A549 (cell line): ENCODE data around the gene ERICH2. TPM values are rescaled to one million over a fixed set of nuclear protein-coding genes. Genes with fewer than 3 reads are reported as not detected.

Experiments used
- ATAC-seq, 2 experiments: fragments of 200-7000 bp in 1 of 2; fragments of >200 bp in 1 of 2; cut with Nextera tagmentation in 1 of 2; cut with Tn5 transposase in 1 of 2; 3 replicates each; pipeline versions ENCODE4 v1.8.0 to v1.9.1; 2018 to 2020; ENCODE audit warnings: mild to moderate bottlenecking in 1 of 2, moderate library complexity in 1 of 2
- CTCF ChIA-PET: fragments of 300-600 bp; sonication (Branson Sonifier 250); formaldehyde crosslinking; extraction: SDS; loops from one replicate; lab custom pipeline; 2021; ENCODE audit warnings: antibody characterized with exemption, inconsistent platforms; lab: Yijun Ruan, JAX
- POLR2A ChIA-PET: fragments of 350-600 bp; formaldehyde crosslinking; extraction: SDS; loops from one replicate; lab custom pipeline; 2021; ENCODE audit warnings: antibody characterized with exemption, inconsistent platforms; lab: Yijun Ruan, JAX
- DNase-seq, 2 experiments: peaks; one replicate each; pipeline versions ENCODE4 v3.0.0 to v3.0.0-alpha.2; 2011 to 2016; ENCODE audit warnings: low read depth in 1 of 2, low spot score in 1 of 2
- FAIRE-seq: peaks from 2 replicates; lab custom pipeline; 2011; peaks lifted over from hg19 to GRCh38; lab: Jason Lieb, UNC
- H3K27ac ChIP-seq, 2 experiments: fragments of >200 bp; sonication (Bioruptor Twin); formaldehyde crosslinking; 3 replicates each; pipeline ENCODE4 v1.5.1; 2016 to 2017
- H3K4me1 ChIP-seq: fragments of >200 bp; sonication (Bioruptor Twin); formaldehyde crosslinking; 3 replicates; pipeline ENCODE4 v1.6.1; 2016
- H3K4me2 ChIP-seq: fragments of >200 bp; sonication (Bioruptor Twin); formaldehyde crosslinking; 3 replicates; pipeline ENCODE4 v1.6.1; 2016
- H3K4me3 ChIP-seq: fragments of >200 bp; sonication (Bioruptor Twin); formaldehyde crosslinking; 3 replicates; pipeline ENCODE4 v1.5.1; 2016
- H3K9me3 ChIP-seq: fragments of >200 bp; sonication (Bioruptor Twin); formaldehyde crosslinking; 3 replicates; pipeline ENCODE4 v1.6.1; 2016
- ATOH8 ChIP-seq: fragments of 250-450 bp; sonication (Bioruptor Pico); IDR thresholded peaks from 2 replicates; pipeline ENCODE4 v1.5.0; 2020; ENCODE audit warnings: low read depth, mild to moderate bottlenecking, moderate library complexity
- CEBPB ChIP-seq, 2 experiments: fragments of >200 bp in 1 of 2; sonication (Bioruptor Twin) in 1 of 2; formaldehyde crosslinking in 1 of 2; IDR thresholded peaks; 2 replicates each; pipeline ENCODE4 v1.6.1; 2012 to 2016
- CHD2 ChIP-seq: fragments of 150-350 bp; IDR thresholded peaks from 2 replicates; pipeline ENCODE4 v1.6.1; 2014; ENCODE audit warnings: low read length; ENCODE audit not compliant: partially characterized antibody
- CHD4 ChIP-seq: fragments of 200-600 bp; sonication (generic); IDR thresholded peaks from 2 replicates; pipeline ENCODE4 v1.6.1; 2016; ENCODE audit warnings: antibody characterized with exemption, mild to moderate bottlenecking, borderline replicate concordance
- E2F6 ChIP-seq: IDR thresholded peaks from 2 replicates; pipeline ENCODE4 v1.6.1; 2012; ENCODE audit warnings: low read depth, borderline replicate concordance
- EHF ChIP-seq: fragments of 250-450 bp; sonication (Bioruptor Pico); IDR thresholded peaks from 2 replicates; pipeline ENCODE4 v1.5.0; 2020; ENCODE audit warnings: mild to moderate bottlenecking
- EP300 ChIP-seq, 2 experiments: fragments of >200 bp; sonication (Bioruptor Twin); formaldehyde crosslinking; IDR thresholded peaks; 2 replicates in 1 of 2; 3 replicates in 1 of 2; pipeline ENCODE4 v1.6.1; 2016 to 2017
- FOSL2 ChIP-seq, 2 experiments: fragments of 450-650 bp in 1 of 2; fragments of >200 bp in 1 of 2; sonication (Bioruptor Twin) in 1 of 2; formaldehyde crosslinking; IDR thresholded peaks; 2 replicates each; pipeline versions ENCODE4 v1.5.0 to v1.6.1; 2016 to 2020; ENCODE audit warnings: mild to moderate bottlenecking in 1 of 2, moderate library complexity in 1 of 2
- FOXS1 ChIP-seq: fragments of 250-450 bp; sonication (Bioruptor Pico); IDR thresholded peaks from 2 replicates; pipeline ENCODE4 v1.5.0; 2020; ENCODE audit warnings: mild to moderate bottlenecking, moderate library complexity
- GATA3 ChIP-seq: IDR thresholded peaks from 2 replicates; pipeline ENCODE4 v1.6.1; 2012; ENCODE audit warnings: borderline replicate concordance
- HDAC2 ChIP-seq: fragments of 200-600 bp; sonication (generic); IDR thresholded peaks from 2 replicates; pipeline ENCODE4 v1.6.1; 2016
- HES2 ChIP-seq: fragments of >200 bp; sonication (Bioruptor Twin); formaldehyde crosslinking; IDR thresholded peaks from 2 replicates; pipeline ENCODE4 v1.6.1; 2016
- JUN ChIP-seq, 2 experiments: fragments of >200 bp; sonication (Bioruptor Twin); formaldehyde crosslinking; IDR thresholded peaks; 2 replicates in 1 of 2; 3 replicates in 1 of 2; pipeline ENCODE4 v1.6.1; 2016 to 2017
- JUNB ChIP-seq: fragments of >200 bp; sonication (Bioruptor Twin); formaldehyde crosslinking; IDR thresholded peaks from 2 replicates; pipeline ENCODE4 v1.6.1; 2016
- KDM1A ChIP-seq: fragments of 200-600 bp; sonication (generic); IDR thresholded peaks from 2 replicates; pipeline ENCODE4 v1.6.1; 2016; ENCODE audit warnings: low read depth, mild to moderate bottlenecking
- KDM5A ChIP-seq: fragments of 200-600 bp; sonication (generic); IDR thresholded peaks from 2 replicates; pipeline ENCODE4 v1.6.1; 2016; ENCODE audit warnings: antibody characterized with exemption, mild to moderate bottlenecking
- MAFK ChIP-seq: fragments of 450-650 bp; IDR thresholded peaks from 2 replicates; pipeline ENCODE4 v1.6.1; 2014; ENCODE audit not compliant: partially characterized antibody
- MYC ChIP-seq: IDR thresholded peaks from 2 replicates; pipeline ENCODE4 v1.6.1; 2012; ENCODE audit warnings: mild to moderate bottlenecking, inconsistent platforms, low read length, improper control_type of control experiment, borderline replicate concordance
- NR3C1 ChIP-seq: fragments of >200 bp; sonication (Bioruptor Twin); formaldehyde crosslinking; IDR thresholded peaks from 3 replicates; pipeline ENCODE4 v1.6.1; 2017
- RAD21 ChIP-seq, 2 experiments: fragments of >200 bp in 1 of 2; sonication (Bioruptor Twin) in 1 of 2; formaldehyde crosslinking in 1 of 2; IDR thresholded peaks in 1 of 2; conservative IDR thresholded peaks in 1 of 2; 2 replicates in 1 of 2; 3 replicates in 1 of 2; pipeline ENCODE4 v1.6.1; 2012 to 2018; ENCODE audit warnings: inconsistent platforms in 1 of 2
- RARB ChIP-seq: fragments of 250-450 bp; sonication (Bioruptor Pico); IDR thresholded peaks from 2 replicates; pipeline ENCODE4 v1.8.0; 2021; ENCODE audit warnings: mild to moderate bottlenecking, moderate library complexity
- RFX5 ChIP-seq: fragments of 450-650 bp; IDR thresholded peaks from 2 replicates; pipeline ENCODE4 v1.7.1; 2014; ENCODE audit warnings: antibody characterized with exemption, mild to moderate bottlenecking, moderate library complexity
- RNF2 ChIP-seq: fragments of 200-600 bp; sonication (generic); IDR thresholded peaks from 2 replicates; pipeline ENCODE4 v1.6.1; 2016; ENCODE audit warnings: low read depth, mild to moderate bottlenecking, antibody characterized with exemption, moderate library complexity, borderline replicate concordance
- TP53 ChIP-seq: fragments of 250-450 bp; sonication (Bioruptor Pico); IDR thresholded peaks from 2 replicates; pipeline ENCODE4 v1.5.0; 2021; ENCODE audit warnings: mild to moderate bottlenecking, moderate library complexity
- ZNF302 ChIP-seq: fragments of 250-450 bp; sonication (Bioruptor Pico); IDR thresholded peaks from 2 replicates; pipeline ENCODE4 v1.9.0; 2021; ENCODE audit warnings: inconsistent platforms, mild to moderate bottlenecking, moderate library complexity
- WGBS: methylation state at CpG from one replicate; pipeline ENCODE4 v1.1.6; 2017; ENCODE audit errors: missing lambda C conversion rate; 5-methylcytosine and 5-hydroxymethylcytosine counted together
- polyA plus RNA-seq, 4 experiments: library from polyadenylated mRNA; depleted of rRNA in 3 of 4; stranded (reverse); fragments of >200 nt; fragmentation: RNase III in 1 of 4; extraction: RNeasy Plus Mini Kit Qiagen cat#74134 plus additional on column Dnase treatment in 1 of 4; gene quantifications; 2 replicates in 3 of 4; 3 replicates in 1 of 4; pipeline ENCODE4 v1.2.3, GENCODE V29; 2011 to 2017

Gene ERICH2
- polyA plus RNA-seq, 2 of the 4 experiments (the other 2 are of a cell fraction) = not detected

- DNase-seq (no peak), FAIRE-seq (no peak), ATAC-seq (no peak)
- no peaks in the 10 kb centered on the region for H3K9me3 ChIP-seq
- H3K4me1 ChIP-seq = no peaks in the 10 kb centered on the region
- 22% methylated on average over 2 of the region's 2 CpGs for WGBS
- CTCF ChIA-PET = no interaction called here
- TF ChIP-seq RAD21 (conservative IDR thresholded peaks at IDR 0.05 in 1 of 2, IDR thresholded peaks at IDR 0.05 in 1 of 2) (no peak), JUN (IDR thresholded peaks at IDR 0.05) (no peak), FOSL2 (IDR thresholded peaks at IDR 0.05) (no peak), FOSL2 (CRISPR knock-in tag; IDR thresholded peaks at IDR 0.05) (no peak), CEBPB (IDR thresholded peaks at IDR 0.05) (no peak), E2F6 (no peak), ZNF302 (CRISPR knock-in tag) (no peak), KDM5A (no peak), HDAC2 (no peak), JUNB (no peak), EP300 (IDR thresholded peaks at IDR 0.05) (no peak), GATA3 (no peak), EHF (CRISPR knock-in tag) (no peak), TP53 (CRISPR knock-in tag) (no peak)
- TF ChIP-seq, all 56 proteins: peak for 0
- no peak overlapping the region for H3K4me2 ChIP-seq
- H3K27ac ChIP-seq = no peak overlapping the region
- POLR2A ChIA-PET = no interaction called here
- no peak overlapping the region for H3K4me3 ChIP-seq
Measured at GRCh38 chr2:170782673-170783072, 12.5 kb downstream of the ERICH2 start.

GRCh38 chr2:170783549-170783948 is 13.4 kb downstream of the ERICH2 start:
- ATAC-seq = no peak
- no peak for DNase-seq
- ChIA-PET CTCF (no interaction called here), POLR2A (no interaction called here)
- no peak for FAIRE-seq
- WGBS = 84% methylated on average over 1 of the region's 1 CpG
- Histone ChIP-seq H3K27ac (no peak overlapping the region), H3K4me2 (no peak overlapping the region), H3K9me3 (no peaks in the 10 kb centered on the region), H3K4me1 (no peaks in the 10 kb centered on the region), H3K4me3 (no peak overlapping the region)
- TF ChIP-seq CHD4 = no peak
- TF ChIP-seq RNF2 = no peak
- TF ChIP-seq MYC = no peak
- no peak for TF ChIP-seq MAFK
- TF ChIP-seq ATOH8 (CRISPR knock-in tag) = no peak
- TF ChIP-seq CHD2 = no peak
- TF ChIP-seq FOXS1 (CRISPR knock-in tag) = no peak
- no peak for TF ChIP-seq NR3C1
- no peak for TF ChIP-seq RARB (CRISPR knock-in tag)
- no peak for TF ChIP-seq RFX5
- TF ChIP-seq KDM1A = no peak
- TF ChIP-seq FOSL2 (IDR thresholded peaks at IDR 0.05) = no peak
- TF ChIP-seq FOSL2 (CRISPR knock-in tag; IDR thresholded peaks at IDR 0.05) = no peak
- no peak for TF ChIP-seq EHF (CRISPR knock-in tag)
- no peak for TF ChIP-seq GATA3
- TF ChIP-seq HES2 = no peak
- no peak for TF ChIP-seq E2F6
- TF ChIP-seq HDAC2 = no peak
